Measurements from ENCODE around the gene MPO. TPM values are rescaled to one million over a fixed set of nuclear protein-coding genes. Genes with fewer than 3 reads are reported as not detected.

The MPO gene
- polyA plus RNA-seq, 3 donors = 4.2 to 7.5 (median 6.0) TPM

- peaks cover 18 to 26% of the 10 kb centered on the region in 2 donors for H3K36me3 Mint-ChIP-seq
- no peak overlapping the region for H2AFZ ChIP-seq (ENCODE audit: insufficient read depth, low read depth, low read length, poor library complexity, severe bottlenecking)
- H3K27me3 Mint-ChIP-seq (ENCODE audit: low read depth in 3 of 3) = peaks cover 45 to 61% (median 46%) of the 10 kb centered on the region in 3 donors
- no peak overlapping the region for H3K27ac ChIP-seq (ENCODE audit: low read depth in 1 of 2, low read length in 2 of 2)
- H3K9me3 ChIP-seq (replicated peaks in 1 of 2; ENCODE audit: control insufficient read depth in 1 of 2, insufficient read depth in 1 of 2, low read length in 2 of 2) = peaks cover 0 to 6% of the 10 kb centered on the region in 2 donors
- peaks cover 18% of the 10 kb centered on the region for H4K20me1 ChIP-seq (ENCODE audit: insufficient read depth, low read length)
- H3K36me3 ChIP-seq (replicated peaks in 1 of 2; ENCODE audit: control insufficient read depth in 1 of 2, insufficient read depth in 2 of 2, low read length in 2 of 2) = no peaks in the 10 kb centered on the region
- peaks cover 28 to 29% of the 10 kb centered on the region in 2 donors for H3K4me1 ChIP-seq (ENCODE audit: control insufficient read depth in 1 of 2, insufficient read depth in 2 of 2, low read length in 2 of 2)
- peak overlapping the region in 1 of 2 donors; percentile 61 for H3K4me3 Mint-ChIP-seq
- H3K4me2 ChIP-seq (replicated peaks; ENCODE audit: extremely low read depth, low read length, poor library complexity, severe bottlenecking) = no peak overlapping the region
- 93% methylated on average over 15 of the region's 18 CpGs for WGBS (ENCODE audit: insufficient coverage)
- TF ChIP-seq, protein P1, sequence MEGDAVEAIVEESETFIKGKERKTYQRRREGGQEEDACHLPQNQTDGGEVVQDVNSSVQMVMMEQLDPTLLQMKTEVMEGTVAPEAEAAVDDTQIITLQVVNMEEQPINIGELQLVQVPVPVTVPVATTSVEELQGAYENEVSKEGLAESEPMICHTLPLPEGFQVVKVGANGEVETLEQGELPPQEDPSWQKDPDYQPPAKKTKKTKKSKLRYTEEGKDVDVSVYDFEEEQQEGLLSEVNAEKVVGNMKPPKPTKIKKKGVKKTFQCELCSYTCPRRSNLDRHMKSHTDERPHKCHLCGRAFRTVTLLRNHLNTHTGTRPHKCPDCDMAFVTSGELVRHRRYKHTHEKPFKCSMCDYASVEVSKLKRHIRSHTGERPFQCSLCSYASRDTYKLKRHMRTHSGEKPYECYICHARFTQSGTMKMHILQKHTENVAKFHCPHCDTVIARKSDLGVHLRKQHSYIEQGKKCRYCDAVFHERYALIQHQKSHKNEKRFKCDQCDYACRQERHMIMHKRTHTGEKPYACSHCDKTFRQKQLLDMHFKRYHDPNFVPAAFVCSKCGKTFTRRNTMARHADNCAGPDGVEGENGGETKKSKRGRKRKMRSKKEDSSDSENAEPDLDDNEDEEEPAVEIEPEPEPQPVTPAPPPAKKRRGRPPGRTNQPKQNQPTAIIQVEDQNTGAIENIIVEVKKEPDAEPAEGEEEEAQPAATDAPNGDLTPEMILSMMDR (IDR thresholded peaks at IDR 0.05) = no peak
- DNase-seq = no peak
- H3K4me3 ChIP-seq (replicated peaks in 1 of 3; ENCODE audit: low read depth in 2 of 3, low read length in 3 of 3) = no peak overlapping the region
- H3K4me1 Mint-ChIP-seq = peaks cover 36% of the 10 kb centered on the region
- intact Hi-C loops (cut with micrococcal nuclease) = no loop called here
- no peak overlapping the region for H3K9ac ChIP-seq (ENCODE audit: insufficient read depth, low read length, poor library complexity, severe bottlenecking)
- peaks cover 0 to 5% (median 2%) of the 10 kb centered on the region in 7 donors for H3K9me3 Mint-ChIP-seq
- peaks cover 14% of the 10 kb centered on the region for H3K79me2 ChIP-seq (ENCODE audit: insufficient read depth, low read length)
- H3K27ac Mint-ChIP-seq = peak overlapping the region in 1 of 7 donors; percentile 0
- H3K27me3 ChIP-seq (ENCODE audit: control insufficient read depth in 2 of 2, insufficient read depth in 2 of 2, low read length in 2 of 2) = peaks cover 11 to 34% of the 10 kb centered on the region in 2 donors
These were observed 41.1 kb upstream of the MPO start for GRCh38 chr17:58321571-58322525.

DNA sequence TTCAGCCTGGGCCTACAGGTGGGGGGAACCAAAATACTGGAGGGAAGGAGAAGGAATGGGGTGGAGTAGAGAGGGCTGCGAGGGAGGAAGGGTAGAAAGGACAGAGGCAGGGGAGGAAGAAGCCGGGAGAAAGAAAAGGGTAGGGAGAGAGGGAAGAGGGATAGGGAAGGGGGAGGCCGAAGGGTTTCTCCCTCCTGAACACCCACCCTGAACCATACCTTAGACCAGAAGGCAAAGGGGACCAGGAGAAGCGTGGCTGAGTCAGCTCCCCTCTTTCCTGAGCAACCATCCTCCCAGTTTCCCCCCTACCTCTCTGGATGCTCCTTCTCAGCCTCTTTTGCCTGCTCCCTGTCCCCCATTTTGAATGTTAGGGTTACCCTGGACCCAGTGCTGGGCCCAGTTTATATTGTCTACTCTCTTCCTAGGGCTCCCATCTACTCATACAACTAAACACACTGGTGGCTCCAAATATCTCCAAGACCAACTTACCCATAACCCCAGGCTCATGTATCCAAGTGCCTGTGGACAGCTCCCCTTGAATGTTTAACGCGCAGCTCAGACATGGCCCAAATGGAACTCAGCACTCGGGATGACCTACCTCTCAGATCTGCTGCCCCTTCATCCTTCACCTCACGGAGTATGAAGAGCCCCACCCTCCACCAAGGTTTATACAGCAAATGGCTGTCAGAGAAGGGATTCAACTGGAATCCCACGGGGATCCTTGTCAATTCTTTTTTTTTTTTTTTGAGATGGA, 40.0 kb upstream of the MPO start:
- H3K4me3 Mint-ChIP-seq = peak overlapping the region in 1 of 2 donors; percentile 6
- H3K79me2 ChIP-seq (ENCODE audit: insufficient read depth, low read length) = peaks cover 13% of the 10 kb centered on the region
- H3K27me3 Mint-ChIP-seq (ENCODE audit: low read depth in 3 of 3) = peaks cover 36 to 57% (median 43%) of the 10 kb centered on the region in 3 donors
- peaks cover 17 to 18% of the 10 kb centered on the region in 2 donors for H3K4me1 ChIP-seq (ENCODE audit: control insufficient read depth in 1 of 2, insufficient read depth in 2 of 2, low read length in 2 of 2)
- H3K36me3 Mint-ChIP-seq = peaks cover 18 to 26% of the 10 kb centered on the region in 2 donors
- H3K27ac ChIP-seq (ENCODE audit: low read depth in 1 of 2, low read length in 2 of 2) = no peak overlapping the region
- intact Hi-C loops (cut with micrococcal nuclease) = no loop called here
- H3K27ac Mint-ChIP-seq = peak overlapping the region in 1 of 7 donors; percentile 21
- no peak overlapping the region for H3K9ac ChIP-seq (ENCODE audit: insufficient read depth, low read length, poor library complexity, severe bottlenecking)
- H3K27me3 ChIP-seq (ENCODE audit: control insufficient read depth in 2 of 2, insufficient read depth in 2 of 2, low read length in 2 of 2) = peaks cover 11 to 29% of the 10 kb centered on the region in 2 donors
- H3K9me3 Mint-ChIP-seq = peaks cover 0 to 4% (median 2%) of the 10 kb centered on the region in 7 donors
- H2AFZ ChIP-seq (ENCODE audit: insufficient read depth, low read depth, low read length, poor library complexity, severe bottlenecking) = no peak overlapping the region
- H3K4me1 Mint-ChIP-seq = peaks cover 26% of the 10 kb centered on the region
- peaks cover 0 to 6% of the 10 kb centered on the region in 2 donors for H3K9me3 ChIP-seq (replicated peaks in 1 of 2; ENCODE audit: control insufficient read depth in 1 of 2, insufficient read depth in 1 of 2, low read length in 2 of 2)
- no peak overlapping the region for H3K4me3 ChIP-seq (replicated peaks in 1 of 3; ENCODE audit: low read depth in 2 of 3, low read length in 3 of 3)
- H3K36me3 ChIP-seq (replicated peaks in 1 of 2; ENCODE audit: control insufficient read depth in 1 of 2, insufficient read depth in 2 of 2, low read length in 2 of 2) = no peaks in the 10 kb centered on the region
- TF ChIP-seq, protein P1 (IDR thresholded peaks at IDR 0.05) = no peak
- no peak overlapping the region for H3K4me2 ChIP-seq (replicated peaks; ENCODE audit: extremely low read depth, low read length, poor library complexity, severe bottlenecking)
- WGBS (ENCODE audit: insufficient coverage) = 93% methylated on average over 5 of the region's 9 CpGs
- peaks cover 7% of the 10 kb centered on the region for H4K20me1 ChIP-seq (ENCODE audit: insufficient read depth, low read length)
- no peak for DNase-seq

All from CD14-positive monocyte (primary cell).